Parathyroid adenoma (tissue), 2 donors: ENCODE measurements around the gene AACS.

Experiments
- H2AFZ ChIP-seq: fragments of 300-600 bp; sonication (generic); one replicate; pipeline ENCODE4 v1.7.0; 2017; ENCODE audit warnings: antibody characterized with exemption, mild to moderate bottlenecking
- H3K27ac ChIP-seq: fragments of 300-600 bp; sonication (generic); one replicate; pipeline ENCODE4 v1.7.0; 2017
- H3K27me3 ChIP-seq: fragments of 300-600 bp; sonication (generic); one replicate; pipeline ENCODE4 v1.7.0; 2017; ENCODE audit warnings: low read length; ENCODE audit not compliant: control insufficient read depth, insufficient read depth
- H3K36me3 ChIP-seq: fragments of 300-600 bp; sonication (generic); one replicate; pipeline ENCODE4 v1.7.0; 2017; ENCODE audit warnings: low read length; ENCODE audit not compliant: control insufficient read depth, insufficient read depth
- H3K4me1 ChIP-seq: fragments of 300-600 bp; sonication (generic); one replicate; pipeline ENCODE4 v1.7.0; 2017; ENCODE audit warnings: control low read depth
- H3K4me2 ChIP-seq: fragments of 300-600 bp; sonication (generic); one replicate; pipeline ENCODE4 v1.7.0; 2017; ENCODE audit warnings: low read length
- H3K4me3 ChIP-seq: fragments of 300-600 bp; sonication (generic); one replicate; pipeline ENCODE4 v1.7.0; 2017; ENCODE audit warnings: low read depth, low read length
- H3K79me2 ChIP-seq: fragments of 300-600 bp; sonication (generic); one replicate; pipeline ENCODE4 v1.7.0; 2017; ENCODE audit warnings: control low read depth
- H3K9ac ChIP-seq: fragments of 300-600 bp; sonication (generic); one replicate; pipeline ENCODE4 v1.7.0; 2017; ENCODE audit warnings: mild to moderate bottlenecking
- H3K9me3 ChIP-seq: fragments of 300-600 bp; sonication (generic); one replicate; pipeline ENCODE4 v1.7.0; 2017; ENCODE audit warnings: low read length; ENCODE audit not compliant: control insufficient read depth
- CTCF ChIP-seq: fragments of 300-600 bp; sonication (generic); IDR thresholded peaks from one replicate; pipeline ENCODE4 v1.7.0; 2017; ENCODE audit warnings: antibody characterized with exemption, mild to moderate bottlenecking
- donor health status: primary hyperparathyroidism.

AACS gene

GRCh38 chr12:125098676-125099408 is 33.6 kb downstream of the AACS start:
- Histone ChIP-seq H3K4me3 (no peak overlapping the region), H3K9me3 (no peaks in the 10 kb centered on the region), H3K79me2 (peaks cover 6% of the 10 kb centered on the region), H3K4me2 (no peak overlapping the region), H3K36me3 (no peaks in the 10 kb centered on the region), H2AFZ (no peak overlapping the region), H3K27ac (no peak overlapping the region), H3K27me3 (no peaks in the 10 kb centered on the region), H3K9ac (no peak overlapping the region), H3K4me1 (no peaks in the 10 kb centered on the region)
- no peak for TF ChIP-seq CTCF

GRCh38 chr12:125099409-125099782 is 34.2 kb downstream of the AACS start:
- Histone ChIP-seq H3K27ac (no peak overlapping the region), H3K4me1 (no peaks in the 10 kb centered on the region), H3K4me2 (no peak overlapping the region), H3K36me3 (no peaks in the 10 kb centered on the region), H3K9me3 (no peaks in the 10 kb centered on the region), H3K4me3 (no peak overlapping the region), H3K9ac (no peak overlapping the region), H3K27me3 (no peaks in the 10 kb centered on the region), H3K79me2 (peaks cover 6% of the 10 kb centered on the region), H2AFZ (no peak overlapping the region)
- TF ChIP-seq CTCF, result no peak

DNA sequence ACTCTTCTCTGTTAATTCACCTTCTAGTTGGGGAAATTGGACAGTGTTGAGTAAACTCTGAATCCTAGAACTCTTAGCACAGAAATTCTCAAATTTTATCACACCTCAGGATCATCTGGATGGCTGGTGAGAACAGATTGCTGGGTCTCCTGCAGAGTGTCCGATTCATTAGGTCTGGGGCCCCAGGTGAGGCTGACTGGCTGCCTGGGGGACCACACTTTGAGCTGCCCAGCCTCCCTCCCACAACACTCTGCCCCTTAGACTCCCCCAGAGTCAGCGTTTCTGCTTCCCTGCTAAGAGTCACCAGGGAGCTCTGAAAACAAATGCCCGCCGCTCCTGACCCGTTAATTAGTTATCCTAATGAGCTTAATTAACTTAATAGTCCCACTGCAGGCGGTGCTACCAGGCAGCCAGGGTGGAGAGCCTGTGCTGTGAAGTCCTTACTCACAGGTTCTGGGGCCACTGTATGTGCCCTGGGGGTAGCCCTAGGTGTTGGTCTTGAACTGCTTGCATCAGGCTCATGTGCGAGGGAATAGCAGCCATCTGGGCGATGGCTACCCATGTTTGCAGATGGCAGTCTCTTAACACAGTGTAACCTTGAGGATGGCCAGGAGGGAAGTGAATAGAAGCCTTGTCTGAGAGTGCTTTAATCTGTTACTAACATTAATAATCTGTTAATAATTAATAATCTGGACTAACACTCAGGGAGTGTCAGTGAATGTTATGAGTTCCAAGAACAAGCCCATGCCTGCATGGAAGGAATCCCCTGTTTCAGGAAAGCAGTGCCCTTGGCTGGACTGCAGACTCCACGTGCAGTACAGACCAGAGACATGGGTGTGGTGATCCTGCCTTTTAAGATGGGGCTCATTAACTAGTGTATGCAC is 35.6 kb downstream of the AACS start:
- TF ChIP-seq CTCF, result no peak
- H3K79me2 ChIP-seq, result peaks cover 6% of the 10 kb centered on the region

GRCh38 chr12:125104982-125105381 is 39.7 kb downstream of the AACS start:
- Histone ChIP-seq H3K79me2 (no peaks in the 10 kb centered on the region), H3K4me2 (no peak overlapping the region), H3K4me1 (no peaks in the 10 kb centered on the region), H3K27me3 (no peaks in the 10 kb centered on the region), H3K4me3 (no peak overlapping the region), H3K9me3 (no peaks in the 10 kb centered on the region), H3K36me3 (no peaks in the 10 kb centered on the region), H2AFZ (no peak overlapping the region), H3K9ac (no peak overlapping the region), H3K27ac (no peak overlapping the region)
- TF ChIP-seq CTCF, result no peak

More for the DNA sequence above, 35.6 kb downstream of the AACS start:
- Histone ChIP-seq H3K9ac (no peak overlapping the region), H3K36me3 (no peaks in the 10 kb centered on the region), H3K4me3 (no peak overlapping the region), H3K4me1 (no peaks in the 10 kb centered on the region), H3K27me3 (no peaks in the 10 kb centered on the region), H3K9me3 (no peaks in the 10 kb centered on the region), H3K4me2 (no peak overlapping the region), H3K27ac (no peak overlapping the region), H2AFZ (no peak overlapping the region)
